ENCODE data around the gene STOM. TPM values are rescaled to one million over a fixed set of nuclear protein-coding genes. Genes with fewer than 3 reads are reported as not detected.

The STOM gene
- total RNA-seq, 3 donors from 2014 or later, result 79.7 to 335 (median 199) TPM

- DNase-seq (peak in 2 of 3 donors; percentile 53 to 83), ATAC-seq (peak; percentile 77)
- no peaks in the 10 kb centered on the region for H3K36me3 ChIP-seq (ENCODE audit: low read depth)
- H3K9me3 ChIP-seq, result no peaks in the 10 kb centered on the region
- no peak overlapping the region for H3K4me3 ChIP-seq
- no peak for TF ChIP-seq CTCF (IDR thresholded peaks at IDR 0.05)
- intact Hi-C loops (cut with DNase I, micrococcal nuclease), result no loop called here
- peaks cover 18% of the 10 kb centered on the region for H3K4me1 ChIP-seq (ENCODE audit: low read depth)
These were observed 19.0 kb downstream of the STOM start for GRCh38 chr9:121350993-121351561.

- intact Hi-C loops (cut with DNase I, micrococcal nuclease), result no loop called here
- no peak for ATAC-seq
- Histone ChIP-seq H3K9me3 (no peaks in the 10 kb centered on the region), H3K36me3 (ENCODE audit: low read depth) (no peaks in the 10 kb centered on the region), H3K4me1 (ENCODE audit: low read depth) (peaks cover 18% of the 10 kb centered on the region), H3K4me3 (no peak overlapping the region)
- DNase-seq, result no peak
- TF ChIP-seq CTCF (IDR thresholded peaks at IDR 0.05), result no peak
These were observed 20.0 kb downstream of the STOM start for GRCh38 chr9:121350036-121350435.

GRCh38 chr9:121349009-121349408 lies 21.0 kb downstream of the STOM start:
- no peak for DNase-seq
- no peaks in the 10 kb centered on the region for H3K36me3 ChIP-seq (ENCODE audit: low read depth)

GRCh38 chr9:121348221-121348620 lies 21.8 kb downstream of the STOM start:
- ATAC-seq, result no peak
- H3K36me3 ChIP-seq (ENCODE audit: low read depth), result no peaks in the 10 kb centered on the region
- no peaks in the 10 kb centered on the region for H3K9me3 ChIP-seq
- DNase-seq, result no peak
- intact Hi-C loops (cut with DNase I, micrococcal nuclease), result no loop called here
- H3K4me1 ChIP-seq (ENCODE audit: low read depth), result peaks cover 7% of the 10 kb centered on the region
- H3K4me3 ChIP-seq, result no peak overlapping the region
- no peak for TF ChIP-seq CTCF (IDR thresholded peaks at IDR 0.05)

More at GRCh38 chr9:121349009-121349408, 21.0 kb downstream of the STOM start:
- intact Hi-C loops (cut with DNase I, micrococcal nuclease), result no loop called here
- ATAC-seq, result no peak
- TF ChIP-seq CTCF (IDR thresholded peaks at IDR 0.05), result no peak
- Histone ChIP-seq H3K4me3 (no peak overlapping the region), H3K4me1 (ENCODE audit: low read depth) (peaks cover 11% of the 10 kb centered on the region), H3K9me3 (no peaks in the 10 kb centered on the region)

- ATAC-seq, result no peak
- no peaks in the 10 kb centered on the region for H3K4me1 ChIP-seq (ENCODE audit: low read depth)
- TF ChIP-seq CTCF (IDR thresholded peaks at IDR 0.05), result no peak
- no peaks in the 10 kb centered on the region for H3K9me3 ChIP-seq
- no peak overlapping the region for H3K4me3 ChIP-seq
- H3K36me3 ChIP-seq (ENCODE audit: low read depth), result no peaks in the 10 kb centered on the region
- DNase-seq, result no peak
- intact Hi-C loops (cut with DNase I, micrococcal nuclease), result no loop called here
These were observed 25.0 kb downstream of the STOM start for GRCh38 chr9:121345070-121345469.

GRCh38 chr9:121344184-121344583 lies 25.9 kb downstream of the STOM start:
- no peak for ATAC-seq
- intact Hi-C loops (cut with DNase I, micrococcal nuclease), result no loop called here
- H3K4me3 ChIP-seq, result no peak overlapping the region
- no peak for TF ChIP-seq CTCF (IDR thresholded peaks at IDR 0.05)
- H3K9me3 ChIP-seq, result no peaks in the 10 kb centered on the region
- no peak for DNase-seq
- H3K36me3 ChIP-seq (ENCODE audit: low read depth), result no peaks in the 10 kb centered on the region
- H3K4me1 ChIP-seq (ENCODE audit: low read depth), result no peaks in the 10 kb centered on the region

Data from mucosa of descending colon (tissue), 3 donors.